GM18951 (cell line): ENCODE measurements around the gene LOXL3.

ENCODE experiments used
- POLR2A ChIP-seq: IDR thresholded peaks from 4 replicates; pipeline ENCODE4 v1.6.1; 2011; ENCODE audit warnings: mild to moderate bottlenecking; ENCODE audit not compliant: insufficient read length, insufficient read depth; ENCODE audit errors: extremely low read depth
- in situ Hi-C: fragments of 300-500 bp; cut with MboI; formaldehyde crosslinking; loops from one replicate; pipeline ENCODE4 v1.12.0; 2022; ENCODE audit warnings: low sequenced_read_pairs, mixed read lengths, inconsistent platforms; ENCODE audit not compliant: unreplicated experiment

Gene LOXL3

GRCh38 chr2:74553892-74554819, at the start of gene LOXL3, which contains the start of gene DOK1:
TSS of gene LOXL3 (minus strand) at chr2:74553942. CDS start at chr2:74552634, 1,308 bp downstream.
TSS of gene DOK1 (plus strand) at chr2:74554720. CDS start at chr2:74554755, 35 bp downstream.
- in situ Hi-C loops, result no loop called here

GRCh38 chr2:74602586-74603281, 49.0 kb upstream of the LOXL3 start:
- in situ Hi-C loops, result no loop called here
- no peak for TF ChIP-seq POLR2A

More at GRCh38 chr2:74553892-74554819, at the start of gene LOXL3, which contains the start of gene DOK1:
- peak; percentile 67 for TF ChIP-seq POLR2A

- no peak for TF ChIP-seq POLR2A
- in situ Hi-C loops, result no loop called here
These were observed 45.9 kb upstream of the LOXL3 start for GRCh38 chr2:74599676-74600075.

GRCh38 chr2:74597410-74597809, 43.7 kb upstream of the LOXL3 start:
- TF ChIP-seq POLR2A, result no peak
- in situ Hi-C loops, result no loop called here

GRCh38 chr2:74596584-74596983, 42.8 kb upstream of the LOXL3 start:
- in situ Hi-C loops, result no loop called here
- no peak for TF ChIP-seq POLR2A

- TF ChIP-seq POLR2A, result no peak
- in situ Hi-C loops, result no loop called here
These were observed 40.4 kb upstream of the LOXL3 start for GRCh38 chr2:74593826-74594772.

- no peak for TF ChIP-seq POLR2A
- in situ Hi-C loops, result no loop called here
These were observed 34.9 kb upstream of the LOXL3 start for GRCh38 chr2:74588664-74589063.

GRCh38 chr2:74587664-74588277, 34.0 kb upstream of the LOXL3 start:
- no peak for TF ChIP-seq POLR2A
- in situ Hi-C loops, result no loop called here

GRCh38 chr2:74585406-74586185, 31.9 kb upstream of the LOXL3 start:
- no peak for TF ChIP-seq POLR2A

GRCh38 chr2:74584088-74584645, 30.4 kb upstream of the LOXL3 start:
- in situ Hi-C loops, result no loop called here

More at GRCh38 chr2:74585406-74586185, 31.9 kb upstream of the LOXL3 start:
- in situ Hi-C loops, result no loop called here

GRCh38 chr2:74583504-74583903, 29.8 kb upstream of the LOXL3 start:
- in situ Hi-C loops, result no loop called here
- TF ChIP-seq POLR2A, result no peak

More at GRCh38 chr2:74584088-74584645, 30.4 kb upstream of the LOXL3 start:
- TF ChIP-seq POLR2A, result no peak
